ENCODE measurements around the gene COX15.

COX15 gene

GRCh38 chr10:99685597-99685967 is 46.3 kb downstream of the COX15 start:
- no peaks in the 10 kb centered on the region for H3K27me3 ChIP-seq (ENCODE audit: insufficient read depth, low read length)
- no peaks in the 10 kb centered on the region for H3K4me1 ChIP-seq (ENCODE audit: insufficient read depth, low read length)
- H3K4me3 ChIP-seq (ENCODE audit: low read length) = no peak overlapping the region
- no peaks in the 10 kb centered on the region for H3K9me3 ChIP-seq (ENCODE audit: low read length)
- H2AFZ ChIP-seq (ENCODE audit: low read depth, low read length) = no peak overlapping the region
- H3K36me3 ChIP-seq (ENCODE audit: insufficient read depth, low read length) = peaks cover 24% of the 10 kb centered on the region

- H2AFZ ChIP-seq (ENCODE audit: low read depth, low read length) = no peak overlapping the region
- H3K36me3 ChIP-seq (ENCODE audit: insufficient read depth, low read length) = peaks cover 31% of the 10 kb centered on the region
- no peak overlapping the region for H3K4me3 ChIP-seq (ENCODE audit: low read length)
- no peaks in the 10 kb centered on the region for H3K27me3 ChIP-seq (ENCODE audit: insufficient read depth, low read length)
- H3K4me1 ChIP-seq (ENCODE audit: insufficient read depth, low read length) = no peaks in the 10 kb centered on the region
- H3K9me3 ChIP-seq (ENCODE audit: low read length) = no peaks in the 10 kb centered on the region
These were observed 49.2 kb downstream of the COX15 start for GRCh38 chr10:99682752-99683151.
